ENCODE measurements around the gene RAMP3.

DNA sequence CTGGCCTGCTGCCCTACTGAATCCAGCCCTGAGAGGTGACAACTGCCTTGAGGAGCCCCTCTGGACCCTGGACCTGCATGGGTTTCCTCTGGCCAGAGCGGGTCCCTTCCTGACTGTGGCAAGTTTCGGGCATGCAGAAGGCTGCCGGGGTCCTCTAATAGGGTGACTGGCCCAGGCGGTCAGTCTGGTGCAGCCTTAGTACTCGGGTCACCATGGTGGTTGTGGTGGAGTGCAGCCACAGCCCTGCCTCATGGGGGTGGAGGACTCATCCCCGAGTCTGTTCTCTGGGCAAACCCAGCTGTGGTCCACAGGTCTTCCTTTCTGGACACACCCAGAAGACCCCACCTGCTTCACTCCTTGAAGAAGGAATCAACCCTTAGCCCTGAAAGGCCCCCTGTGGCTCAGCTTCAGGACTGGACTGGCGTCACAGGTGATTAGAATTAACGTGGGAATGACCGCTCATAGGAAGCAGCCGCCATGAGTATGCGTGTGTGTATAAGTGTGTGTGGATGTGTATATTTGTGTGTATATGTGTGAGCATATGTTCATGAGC lies 28.7 kb downstream of the RAMP3 start:
- TF ChIP-seq POLR2A (IDR thresholded peaks at IDR 0.05; ENCODE audit: low read length) (no peak), GATA1 (IDR thresholded peaks at IDR 0.05; ENCODE audit: low read depth, low read length) (no peak)

Data from erythroblast (primary cell).